ENCODE data around the gene DACT3.

DNA sequence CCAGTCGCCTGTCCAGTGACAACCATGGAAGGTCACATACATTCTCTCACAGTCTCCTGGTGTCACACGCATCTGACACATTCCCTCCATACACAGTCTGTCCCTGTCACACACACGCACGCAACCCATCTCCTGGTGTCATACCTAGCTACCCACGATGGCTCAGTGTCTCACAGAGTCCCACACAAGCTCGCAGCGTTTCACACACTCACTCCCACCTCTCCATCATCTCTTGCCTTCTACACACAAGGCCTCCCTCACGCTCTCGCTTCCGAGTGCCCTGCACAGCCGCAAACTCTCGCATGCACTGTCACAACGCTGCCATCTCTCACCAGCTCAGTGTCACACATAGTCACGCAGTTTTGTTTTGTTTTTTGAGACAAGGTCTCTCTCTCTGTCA, 23.8 kb downstream of the DACT3 start:
- TF ChIP-seq, protein P1, sequence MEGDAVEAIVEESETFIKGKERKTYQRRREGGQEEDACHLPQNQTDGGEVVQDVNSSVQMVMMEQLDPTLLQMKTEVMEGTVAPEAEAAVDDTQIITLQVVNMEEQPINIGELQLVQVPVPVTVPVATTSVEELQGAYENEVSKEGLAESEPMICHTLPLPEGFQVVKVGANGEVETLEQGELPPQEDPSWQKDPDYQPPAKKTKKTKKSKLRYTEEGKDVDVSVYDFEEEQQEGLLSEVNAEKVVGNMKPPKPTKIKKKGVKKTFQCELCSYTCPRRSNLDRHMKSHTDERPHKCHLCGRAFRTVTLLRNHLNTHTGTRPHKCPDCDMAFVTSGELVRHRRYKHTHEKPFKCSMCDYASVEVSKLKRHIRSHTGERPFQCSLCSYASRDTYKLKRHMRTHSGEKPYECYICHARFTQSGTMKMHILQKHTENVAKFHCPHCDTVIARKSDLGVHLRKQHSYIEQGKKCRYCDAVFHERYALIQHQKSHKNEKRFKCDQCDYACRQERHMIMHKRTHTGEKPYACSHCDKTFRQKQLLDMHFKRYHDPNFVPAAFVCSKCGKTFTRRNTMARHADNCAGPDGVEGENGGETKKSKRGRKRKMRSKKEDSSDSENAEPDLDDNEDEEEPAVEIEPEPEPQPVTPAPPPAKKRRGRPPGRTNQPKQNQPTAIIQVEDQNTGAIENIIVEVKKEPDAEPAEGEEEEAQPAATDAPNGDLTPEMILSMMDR (IDR thresholded peaks at IDR 0.05) = no peak
- TF ChIP-seq POLR2AphosphoS5 (IDR thresholded peaks at IDR 0.05; ENCODE audit: low read depth, low read length) = no peak
